Measurements from ENCODE around the gene ZCCHC14. TPM values are rescaled to one million over a fixed set of nuclear protein-coding genes. Genes with fewer than 3 reads are reported as not detected.
"Not testable (repeated sequence)": the region's sequence is repeated elsewhere in the genome, so short reads cannot be mapped to it uniquely, and the experiment has no call there.

ZCCHC14 gene
- total RNA-seq, 1 donor = 8.2 TPM

GRCh38 chr16:87387942-87388817 is 104.6 kb downstream of the ZCCHC14 start:
- peak overlapping the region; percentile 30 for H3K4me3 ChIP-seq (ENCODE audit: low read depth, low read length)
- TF ChIP-seq, protein P1, sequence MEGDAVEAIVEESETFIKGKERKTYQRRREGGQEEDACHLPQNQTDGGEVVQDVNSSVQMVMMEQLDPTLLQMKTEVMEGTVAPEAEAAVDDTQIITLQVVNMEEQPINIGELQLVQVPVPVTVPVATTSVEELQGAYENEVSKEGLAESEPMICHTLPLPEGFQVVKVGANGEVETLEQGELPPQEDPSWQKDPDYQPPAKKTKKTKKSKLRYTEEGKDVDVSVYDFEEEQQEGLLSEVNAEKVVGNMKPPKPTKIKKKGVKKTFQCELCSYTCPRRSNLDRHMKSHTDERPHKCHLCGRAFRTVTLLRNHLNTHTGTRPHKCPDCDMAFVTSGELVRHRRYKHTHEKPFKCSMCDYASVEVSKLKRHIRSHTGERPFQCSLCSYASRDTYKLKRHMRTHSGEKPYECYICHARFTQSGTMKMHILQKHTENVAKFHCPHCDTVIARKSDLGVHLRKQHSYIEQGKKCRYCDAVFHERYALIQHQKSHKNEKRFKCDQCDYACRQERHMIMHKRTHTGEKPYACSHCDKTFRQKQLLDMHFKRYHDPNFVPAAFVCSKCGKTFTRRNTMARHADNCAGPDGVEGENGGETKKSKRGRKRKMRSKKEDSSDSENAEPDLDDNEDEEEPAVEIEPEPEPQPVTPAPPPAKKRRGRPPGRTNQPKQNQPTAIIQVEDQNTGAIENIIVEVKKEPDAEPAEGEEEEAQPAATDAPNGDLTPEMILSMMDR (IDR thresholded peaks at IDR 0.05; ENCODE audit: insufficient read depth, low read depth, low read length) = no peak

GRCh38 chr16:87384875-87385167 is 108.0 kb downstream of the ZCCHC14 start:
- DNase-seq (ENCODE audit: low read depth) = not testable (repeated sequence)
- H3K4me3 ChIP-seq (ENCODE audit: low read depth, low read length) = peak overlapping the region; percentile 82

More at GRCh38 chr16:87387942-87388817, 104.6 kb downstream of the ZCCHC14 start:
- DNase-seq (ENCODE audit: low read depth) = peak; percentile 100

DNA sequence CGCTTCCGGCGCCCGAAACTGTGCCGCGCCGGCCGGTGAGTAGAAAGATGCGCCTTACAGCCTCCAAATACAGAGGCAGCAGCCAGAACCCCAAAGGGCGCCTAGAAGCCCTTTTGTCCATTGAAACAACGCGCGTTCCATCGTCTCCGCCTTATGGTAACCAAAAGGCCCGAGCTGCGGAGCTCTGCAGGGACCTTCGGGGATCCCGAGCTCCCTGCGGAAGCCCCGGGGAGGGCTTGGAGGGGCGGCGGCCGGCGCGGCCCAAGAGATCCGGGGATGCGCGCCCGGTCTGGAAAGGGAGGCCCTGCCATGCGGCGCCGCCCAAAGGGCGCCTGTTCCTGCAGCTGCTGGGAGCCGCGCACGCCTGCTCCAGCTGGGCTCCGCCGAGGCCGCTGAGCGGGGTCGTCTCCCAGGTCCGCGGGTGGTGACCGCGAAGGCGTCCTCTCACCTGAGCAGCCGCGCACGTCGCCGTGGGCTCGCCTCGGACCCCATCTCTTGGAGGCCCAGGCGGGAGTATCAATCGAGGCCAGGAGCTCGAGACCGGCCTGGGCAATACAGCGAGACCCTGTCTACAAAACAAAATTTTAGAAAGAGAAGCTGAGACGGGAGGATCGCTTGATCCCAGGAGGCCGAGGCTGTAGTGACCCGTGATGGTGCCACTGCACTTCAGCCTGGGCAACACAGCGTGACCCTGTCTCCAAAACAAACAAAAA is 108.5 kb downstream of the ZCCHC14 start:
- peak overlapping the region; percentile 82 for H3K4me3 ChIP-seq (ENCODE audit: low read depth, low read length)
- no peak for DNase-seq (ENCODE audit: low read depth)
- TF ChIP-seq, protein P1 (IDR thresholded peaks at IDR 0.05; ENCODE audit: insufficient read depth, low read depth, low read length) = no peak

DNA sequence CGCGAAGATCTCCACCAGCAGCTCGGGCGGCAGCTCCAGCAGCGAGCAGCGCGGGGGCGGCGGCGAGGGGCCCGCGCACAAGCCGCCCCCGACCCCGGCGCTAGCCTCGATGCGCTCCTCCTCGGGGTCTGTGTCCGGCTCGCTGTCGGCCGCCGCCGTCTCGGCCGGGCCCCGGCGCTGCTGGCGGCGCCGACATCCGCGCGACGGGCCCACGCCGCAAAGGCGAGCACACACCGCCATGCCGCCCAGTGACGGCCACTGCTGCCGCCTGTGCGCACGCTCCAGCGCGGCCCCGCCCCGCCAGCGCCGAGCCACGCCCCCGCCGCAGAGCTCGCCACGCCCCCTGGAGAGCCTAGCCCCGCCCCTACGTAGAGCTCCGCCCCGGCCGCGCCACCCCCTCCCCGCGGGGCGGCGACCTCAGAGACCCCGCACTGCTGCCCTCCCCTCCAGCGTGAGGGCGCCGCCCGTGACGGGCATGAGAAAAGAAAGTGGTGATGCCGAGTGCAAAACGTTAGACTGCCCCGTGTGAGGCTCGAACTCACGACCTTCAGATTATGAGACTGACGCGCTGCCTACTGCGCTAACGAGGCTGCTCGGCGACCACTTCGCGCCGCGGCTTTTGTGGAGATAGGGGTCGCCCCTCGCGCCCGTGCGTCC is 109.2 kb downstream of the ZCCHC14 start, which contains the start of gene FBXO31:
Gene FBXO31 (minus strand): TSS at position 272 of the 657 bp plus-strand sequence. CDS start 32 bp downstream, at position 240.
- peak within 1 kb of the TSS; percentile 82 for H3K4me3 ChIP-seq (ENCODE audit: low read depth, low read length)
- peak; percentile 90 for DNase-seq (ENCODE audit: low read depth)
- TF ChIP-seq, protein P1 (IDR thresholded peaks at IDR 0.05; ENCODE audit: insufficient read depth, low read depth, low read length) = no peak

- DNase-seq (ENCODE audit: low read depth) = no peak
- H3K4me3 ChIP-seq (ENCODE audit: low read depth, low read length) = peak overlapping the region; percentile 82
- TF ChIP-seq, protein P1 (IDR thresholded peaks at IDR 0.05; ENCODE audit: insufficient read depth, low read depth, low read length) = no peak
These were observed 110.6 kb downstream of the ZCCHC14 start for GRCh38 chr16:87382023-87382785.

- peak overlapping the region; percentile 82 for H3K4me3 ChIP-seq (ENCODE audit: low read depth, low read length)
- DNase-seq (ENCODE audit: low read depth) = peak; percentile 67
- TF ChIP-seq, protein P1 (IDR thresholded peaks at IDR 0.05; ENCODE audit: insufficient read depth, low read depth, low read length) = no peak
These were observed 111.9 kb downstream of the ZCCHC14 start for GRCh38 chr16:87380881-87381280.

Data from fibroblast of villous mesenchyme (primary cell).